Large intestine (tissue), 3 donors: Measurements from ENCODE around the gene SNRPN. TPM values are rescaled to one million over a fixed set of nuclear protein-coding genes. Genes with fewer than 3 reads are reported as not detected.
"Not testable (repeated sequence)": the region's sequence is repeated elsewhere in the genome, so short reads cannot be mapped to it uniquely, and the experiment has no call there.

Experiments used
- DNase-seq, 2 donors: peaks; one replicate each; pipeline versions ENCODE4 v3.0.0 to v3.0.0-alpha.2; 2013
- H3K27ac ChIP-seq: one replicate; pipeline ENCODE4 v1.5.1; 2013; ENCODE audit warnings: low read length
- H3K27me3 ChIP-seq: 2 replicates; pipeline ENCODE4 v1.6.1; 2013; ENCODE audit warnings: low read length; ENCODE audit not compliant: control insufficient read depth, insufficient read depth
- H3K36me3 ChIP-seq: 2 replicates; pipeline ENCODE4 v1.6.1; 2013; ENCODE audit warnings: low read length; ENCODE audit not compliant: control insufficient read depth, insufficient read depth
- H3K4me1 ChIP-seq: one replicate; pipeline ENCODE4 v1.6.1; 2013; ENCODE audit warnings: low read length; ENCODE audit not compliant: control insufficient read depth, insufficient read depth
- H3K4me3 ChIP-seq: one replicate; pipeline ENCODE4 v1.5.1; 2013; ENCODE audit warnings: low read length
- H3K9me3 ChIP-seq: one replicate; pipeline ENCODE4 v1.6.1; 2013; ENCODE audit warnings: mild to moderate bottlenecking, low read depth, low read length, moderate library complexity; ENCODE audit not compliant: control insufficient read depth
- WGBS: methylation state at CpG from one replicate; pipeline ENCODE4 v1.1.5; 2013; ENCODE audit warnings: low lambda C conversion rate; ENCODE audit not compliant: insufficient coverage; 5-methylcytosine and 5-hydroxymethylcytosine counted together
- polyA plus RNA-seq: library from polyadenylated mRNA; unstranded; fragments of 120-200 nt; gene quantifications from one replicate; pipeline ENCODE4 v1.2.1, GENCODE V29; 2013

Gene SNRPN
- polyA plus RNA-seq, 1 donor, result 82.7 TPM

DNA sequence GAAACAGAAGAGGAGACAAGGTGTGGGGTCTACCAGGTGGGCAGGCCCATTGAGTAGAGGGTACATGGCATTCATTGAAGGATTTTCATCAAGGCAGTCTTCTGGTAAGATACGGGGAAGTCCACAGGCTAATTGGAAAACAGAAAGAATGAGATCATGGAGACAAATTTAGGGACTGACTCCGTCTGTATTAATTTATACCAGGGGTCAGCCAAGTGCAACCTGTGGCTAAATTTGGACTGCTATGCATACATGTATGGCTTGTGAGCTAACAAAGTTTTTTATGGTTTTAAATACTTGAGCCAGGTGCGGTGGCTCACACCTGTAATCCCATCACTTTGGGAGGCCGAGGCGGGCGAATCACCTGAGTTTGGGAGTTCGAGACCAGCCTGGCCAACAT lies 21.1 kb upstream of the SNRPN start:
- no peak for DNase-seq
- H3K27me3 ChIP-seq, result no peaks in the 10 kb centered on the region
- no peak overlapping the region for H3K4me3 ChIP-seq
- 93% methylated on average over 2 of the region's 7 CpGs for WGBS
- no peaks in the 10 kb centered on the region for H3K36me3 ChIP-seq
- H3K27ac ChIP-seq, result no peak overlapping the region
- no peaks in the 10 kb centered on the region for H3K9me3 ChIP-seq
- no peaks in the 10 kb centered on the region for H3K4me1 ChIP-seq

DNA sequence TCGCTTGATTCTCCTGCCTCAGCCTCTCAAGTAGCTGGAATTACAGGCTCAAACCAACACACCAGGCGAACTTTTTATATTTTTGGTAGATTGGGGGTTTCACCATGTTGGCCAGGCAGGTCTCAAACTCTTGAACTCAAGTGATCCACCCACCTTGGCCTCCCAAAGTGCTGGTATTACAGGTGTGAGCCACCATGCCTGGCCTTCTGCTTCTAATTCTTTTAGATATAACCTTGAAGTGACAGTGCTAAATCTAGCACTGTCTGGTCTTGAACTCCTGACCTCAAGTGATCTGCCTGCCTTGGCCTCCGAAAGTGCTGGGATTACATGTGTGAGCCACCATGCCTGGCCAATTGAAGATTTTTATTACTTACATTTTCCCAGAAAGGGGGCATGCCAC lies 16.6 kb upstream of the SNRPN start:
- not testable (repeated sequence) for H3K27ac ChIP-seq, H3K27me3 ChIP-seq, H3K4me3 ChIP-seq, H3K4me1 ChIP-seq, DNase-seq, H3K9me3 ChIP-seq, H3K36me3 ChIP-seq
- WGBS, result 100% methylated on average over 1 of the region's 3 CpGs

DNA sequence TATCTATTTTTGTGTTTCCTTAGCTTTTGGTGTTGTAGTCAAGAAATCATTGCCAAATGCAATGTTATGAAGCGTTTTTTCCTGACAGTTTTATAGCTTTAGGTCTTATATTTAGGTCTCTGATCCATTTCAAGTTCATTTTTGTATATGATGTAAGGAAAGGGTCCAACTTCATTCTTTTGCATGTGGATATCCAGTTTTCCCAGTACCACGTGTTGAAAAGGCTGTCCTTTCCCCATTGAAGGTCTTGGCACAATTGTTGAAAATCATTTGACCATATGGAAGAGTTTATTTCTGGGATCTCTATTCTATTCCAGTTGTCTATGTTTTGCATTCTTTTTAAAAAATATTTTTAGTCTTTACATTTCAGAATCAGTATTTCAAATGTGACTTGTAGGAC lies 14.6 kb upstream of the SNRPN start:
- Histone ChIP-seq H3K36me3 (no peaks in the 10 kb centered on the region), H3K9me3 (no peaks in the 10 kb centered on the region), H3K27me3 (no peaks in the 10 kb centered on the region), H3K4me3 (no peak overlapping the region), H3K27ac (no peak overlapping the region), H3K4me1 (no peaks in the 10 kb centered on the region)
- no CpG with 5 or more reads among the region's 2 CpGs for WGBS
- no peak for DNase-seq

DNA sequence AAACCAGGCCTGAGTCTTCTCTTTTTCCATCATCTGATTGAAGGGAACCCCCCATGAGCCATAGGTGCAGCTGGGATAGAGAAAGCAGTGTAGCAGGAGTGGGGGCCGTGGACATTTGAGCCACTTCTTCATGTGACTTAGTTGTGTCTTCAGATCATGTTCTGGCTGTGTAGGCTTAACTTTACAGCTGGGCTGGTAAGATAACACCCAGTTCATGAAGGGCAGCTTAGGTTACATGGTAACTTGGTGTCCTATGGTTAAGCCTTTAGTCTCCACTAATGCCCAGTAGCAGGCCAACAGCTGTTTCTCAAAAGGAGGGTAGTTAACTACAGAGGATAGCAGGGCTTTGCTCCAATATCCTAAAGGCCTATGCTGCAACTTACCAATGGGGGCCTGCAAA lies 11.4 kb upstream of the SNRPN start:
- no peaks in the 10 kb centered on the region for H3K36me3 ChIP-seq
- H3K27ac ChIP-seq, result no peak overlapping the region
- no peaks in the 10 kb centered on the region for H3K4me1 ChIP-seq
- no peak for DNase-seq
- H3K27me3 ChIP-seq, result no peaks in the 10 kb centered on the region
- no CpG with 5 or more reads among the region's 1 CpG for WGBS
- H3K4me3 ChIP-seq, result no peak overlapping the region
- no peaks in the 10 kb centered on the region for H3K9me3 ChIP-seq

DNA sequence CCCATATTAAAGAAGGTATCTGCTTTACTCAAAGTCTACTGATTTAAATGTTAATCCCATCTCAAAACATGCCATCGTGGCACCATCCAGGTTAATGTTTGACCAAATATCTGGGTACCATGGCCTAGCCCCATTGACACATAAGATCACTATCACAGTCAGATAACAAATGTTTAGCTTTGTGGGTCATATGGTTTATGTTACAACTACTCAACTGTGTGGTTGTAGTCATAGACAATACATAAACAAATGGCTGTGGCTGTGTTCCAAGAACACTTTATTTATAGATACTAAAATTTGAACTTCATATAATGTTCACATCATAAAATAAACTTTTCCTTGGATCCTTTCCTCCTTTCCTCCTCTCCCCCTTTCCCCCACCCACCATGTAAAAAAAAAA lies 9.8 kb upstream of the SNRPN start:
- DNase-seq, result no peak
- no CpG with 5 or more reads among the region's 1 CpG for WGBS
- H3K9me3 ChIP-seq, result no peaks in the 10 kb centered on the region
- H3K36me3 ChIP-seq, result no peaks in the 10 kb centered on the region
- H3K27me3 ChIP-seq, result no peaks in the 10 kb centered on the region
- no peaks in the 10 kb centered on the region for H3K4me1 ChIP-seq
- H3K4me3 ChIP-seq, result no peak overlapping the region
- H3K27ac ChIP-seq, result no peak overlapping the region

DNA sequence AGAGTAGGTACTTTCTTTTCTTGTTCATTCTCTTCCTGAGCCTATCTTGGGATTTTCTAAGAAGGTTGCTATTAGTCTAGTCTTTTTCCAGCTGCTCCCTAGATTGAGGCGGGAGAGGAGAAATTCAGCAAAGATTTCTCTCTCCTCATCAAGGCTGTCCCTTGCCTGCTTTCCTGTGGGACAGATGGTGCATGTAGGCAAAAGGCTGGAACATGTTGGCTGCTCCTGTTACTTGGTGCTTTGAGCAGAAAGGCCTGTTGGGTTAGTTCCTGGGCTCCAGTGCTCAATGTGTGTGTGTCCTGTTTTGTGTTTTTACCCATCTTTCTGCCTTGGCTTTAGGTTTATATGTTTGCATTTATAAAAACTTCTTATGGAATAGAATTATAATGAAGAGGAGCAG lies 9.1 kb upstream of the SNRPN start:
- DNase-seq, result no peak
- no peaks in the 10 kb centered on the region for H3K9me3 ChIP-seq
- H3K36me3 ChIP-seq, result no peaks in the 10 kb centered on the region
- H3K27me3 ChIP-seq, result no peaks in the 10 kb centered on the region
- 80% methylated on average over 1 of the region's 1 CpG for WGBS
- no peak overlapping the region for H3K27ac ChIP-seq
- no peaks in the 10 kb centered on the region for H3K4me1 ChIP-seq
- no peak overlapping the region for H3K4me3 ChIP-seq

DNA sequence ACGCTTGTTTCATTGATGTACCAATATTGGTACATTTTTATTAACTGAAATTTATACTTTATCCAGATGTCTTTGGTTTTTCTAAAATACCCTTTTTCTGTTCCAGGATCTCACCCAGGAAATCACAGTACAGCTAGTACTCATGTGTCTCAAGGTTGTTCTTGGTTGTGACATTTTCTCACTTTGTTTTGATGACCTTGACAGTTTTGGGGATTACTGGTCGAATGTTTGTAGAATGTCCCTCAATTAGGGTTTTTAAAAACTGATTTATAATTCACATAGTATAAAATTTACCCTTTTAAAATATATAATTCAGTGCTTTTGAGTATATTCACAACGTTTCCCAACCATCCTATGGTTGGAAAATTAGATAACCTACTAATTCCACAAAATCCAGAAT lies 6.3 kb upstream of the SNRPN start:
- Histone ChIP-seq H3K36me3 (no peaks in the 10 kb centered on the region), H3K9me3 (no peaks in the 10 kb centered on the region), H3K27ac (no peak overlapping the region), H3K4me3 (no peak overlapping the region), H3K27me3 (no peaks in the 10 kb centered on the region), H3K4me1 (no peaks in the 10 kb centered on the region)
- no peak for DNase-seq
- WGBS, result 79% methylated on average over 3 of the region's 3 CpGs

DNA sequence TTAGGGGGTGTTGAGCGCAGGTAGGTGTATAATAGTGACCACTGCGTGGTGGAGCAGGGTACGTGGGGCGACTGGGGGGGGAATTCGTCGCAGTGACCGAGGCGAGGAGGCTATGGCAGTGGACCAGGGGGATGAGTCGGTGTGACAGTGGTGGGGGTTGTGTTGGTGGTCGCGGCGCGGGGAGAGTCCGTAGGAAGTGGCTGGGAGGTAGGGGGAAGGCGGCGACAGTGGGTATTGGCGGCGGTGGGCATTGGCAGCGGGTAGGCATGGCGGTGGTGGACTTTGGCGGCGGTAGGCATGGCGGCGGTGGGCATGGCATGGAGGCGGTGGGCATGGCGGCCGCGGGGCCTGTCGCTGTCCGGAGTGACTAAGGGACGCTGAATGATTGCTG lies 739 bp downstream of the SNRPN start:
- peak overlapping the region; percentile 91 for H3K27ac ChIP-seq
- no peak for DNase-seq
- H3K4me3 ChIP-seq, result peak overlapping the region; percentile 94
- H3K27me3 ChIP-seq, result no peaks in the 10 kb centered on the region
- H3K9me3 ChIP-seq, result peaks cover 17% of the 10 kb centered on the region
- no peaks in the 10 kb centered on the region for H3K4me1 ChIP-seq
- WGBS, result no CpG with 5 or more reads among the region's 31 CpGs
- H3K36me3 ChIP-seq, result no peaks in the 10 kb centered on the region

DNA sequence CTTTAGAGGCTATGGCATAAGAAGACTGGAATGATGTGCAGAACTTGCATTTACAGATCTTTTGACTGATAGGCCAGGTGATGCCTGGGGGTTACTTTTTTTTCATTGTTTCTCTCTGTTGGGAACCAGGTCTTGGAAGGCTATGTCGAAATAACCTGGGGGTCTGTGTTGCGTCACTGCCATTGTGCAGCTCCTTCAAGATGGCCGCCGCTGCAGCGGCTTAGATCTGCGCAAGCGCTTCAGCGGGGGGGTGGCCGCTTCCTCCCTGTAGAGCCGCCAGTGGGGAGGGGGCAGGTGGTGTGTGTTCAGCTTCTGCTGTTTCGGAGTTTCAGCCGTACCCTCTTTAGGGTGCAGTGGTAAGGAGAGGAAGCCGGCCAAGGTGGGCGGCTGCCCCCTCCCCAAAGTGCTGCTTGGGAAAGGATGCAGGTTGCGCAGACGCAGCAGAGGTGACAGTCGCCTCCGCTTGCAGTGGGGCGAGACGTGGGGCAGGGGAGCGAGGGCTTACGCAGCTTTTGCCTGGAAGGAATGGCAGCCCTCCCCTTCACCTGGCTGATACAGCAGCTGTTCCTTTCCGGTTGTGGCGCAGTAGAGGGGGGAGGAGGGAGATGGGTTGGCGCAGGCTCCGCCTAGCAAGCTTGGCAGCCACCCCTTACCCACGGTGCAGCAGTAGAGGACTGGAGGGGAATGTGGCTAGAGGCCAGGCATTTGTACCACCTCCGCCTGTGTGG lies 1.5 kb downstream of the SNRPN start:
- no CpG with 5 or more reads among the region's 28 CpGs for WGBS
- Histone ChIP-seq H3K27me3 (no peaks in the 10 kb centered on the region), H3K4me3 (peak overlapping the region; percentile 94), H3K4me1 (no peaks in the 10 kb centered on the region), H3K36me3 (no peaks in the 10 kb centered on the region), H3K27ac (peak overlapping the region; percentile 91), H3K9me3 (peaks cover 17% of the 10 kb centered on the region)
- DNase-seq, result peak; percentile 63 to 80

DNA sequence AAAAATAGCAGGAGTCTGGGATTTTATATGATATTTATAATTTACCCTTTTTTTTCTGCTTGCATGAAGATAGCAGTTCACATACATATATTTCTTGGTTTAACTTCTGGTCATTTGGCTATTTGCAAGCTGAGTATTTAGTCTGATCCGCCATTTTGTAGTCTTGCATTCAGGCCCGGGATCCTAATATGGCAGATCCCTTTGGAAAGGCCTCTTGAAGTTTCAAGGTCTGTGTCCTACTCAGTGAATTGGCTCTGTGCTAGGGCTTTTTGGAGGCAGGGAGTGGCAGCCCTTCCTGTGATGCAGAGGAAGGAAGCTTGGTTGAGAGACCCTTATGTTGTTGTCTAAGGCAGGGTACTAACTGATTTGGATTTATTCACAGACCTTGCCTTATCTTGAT lies 2.9 kb downstream of the SNRPN start:
- Histone ChIP-seq H3K36me3 (no peaks in the 10 kb centered on the region), H3K27ac (no peak overlapping the region), H3K4me1 (no peaks in the 10 kb centered on the region), H3K4me3 (no peak overlapping the region), H3K27me3 (no peaks in the 10 kb centered on the region), H3K9me3 (peaks cover 17% of the 10 kb centered on the region)
- whole genome bisulfite sequencing, result no CpG with 5 or more reads among the region's 2 CpGs
- DNase-seq, result no peak

DNA sequence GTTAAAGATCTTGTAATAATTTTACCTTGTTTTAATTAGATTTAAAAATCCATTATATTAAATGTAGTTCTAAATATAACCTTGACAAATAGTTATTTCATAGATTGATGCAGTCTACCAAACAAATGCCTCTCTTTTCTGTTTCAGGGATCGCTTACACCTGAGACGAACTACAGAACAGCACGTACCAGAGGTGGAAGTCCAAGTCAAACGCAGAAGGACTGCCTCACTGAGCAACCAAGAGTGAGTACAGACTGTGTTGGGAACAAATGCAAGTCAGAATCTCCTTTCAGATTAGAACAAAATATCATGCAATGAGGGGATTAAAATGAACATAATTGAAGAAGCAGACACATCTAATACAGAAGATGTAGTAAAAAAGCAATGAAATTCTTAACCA lies 7.2 kb downstream of the SNRPN start:
- Histone ChIP-seq H3K27ac (no peak overlapping the region), H3K9me3 (peaks cover 2% of the 10 kb centered on the region), H3K36me3 (peaks cover 24% of the 10 kb centered on the region), H3K27me3 (no peaks in the 10 kb centered on the region), H3K4me3 (no peak overlapping the region), H3K4me1 (no peaks in the 10 kb centered on the region)
- WGBS, result no CpG with 5 or more reads among the region's 4 CpGs
- no peak for DNase-seq
